Measurements from ENCODE around the gene ZNF22.

DNA sequence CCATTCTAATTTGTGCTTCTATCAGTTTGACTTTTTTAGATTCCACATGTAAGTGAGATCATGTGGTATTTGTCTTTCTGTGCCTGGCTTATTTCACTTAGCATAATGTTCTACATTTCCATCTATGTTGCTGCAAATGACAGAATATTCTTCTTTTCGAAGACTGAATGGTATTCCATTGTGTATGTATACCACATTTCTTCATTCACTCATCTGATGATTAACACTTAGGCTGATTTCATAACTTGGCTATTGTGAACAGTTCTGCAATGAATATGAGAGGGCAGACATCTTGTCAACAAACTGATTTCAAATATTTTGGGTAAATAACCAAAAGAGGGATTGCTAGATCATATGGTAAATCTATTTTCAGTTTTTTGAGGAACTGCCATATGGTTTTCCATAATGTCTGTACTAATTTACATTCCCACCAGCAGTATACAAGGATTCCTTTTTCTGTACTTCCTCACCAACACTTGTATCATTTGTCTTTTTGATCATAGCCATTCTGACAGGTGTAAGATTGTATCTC, 52.9 kb downstream of the ZNF22 start:
- no peak for TF ChIP-seq EZH2 (IDR thresholded peaks at IDR 0.05; ENCODE audit: borderline replicate concordance, low read depth, low read length, poor library complexity, severe bottlenecking)
- TF ChIP-seq, protein P1, sequence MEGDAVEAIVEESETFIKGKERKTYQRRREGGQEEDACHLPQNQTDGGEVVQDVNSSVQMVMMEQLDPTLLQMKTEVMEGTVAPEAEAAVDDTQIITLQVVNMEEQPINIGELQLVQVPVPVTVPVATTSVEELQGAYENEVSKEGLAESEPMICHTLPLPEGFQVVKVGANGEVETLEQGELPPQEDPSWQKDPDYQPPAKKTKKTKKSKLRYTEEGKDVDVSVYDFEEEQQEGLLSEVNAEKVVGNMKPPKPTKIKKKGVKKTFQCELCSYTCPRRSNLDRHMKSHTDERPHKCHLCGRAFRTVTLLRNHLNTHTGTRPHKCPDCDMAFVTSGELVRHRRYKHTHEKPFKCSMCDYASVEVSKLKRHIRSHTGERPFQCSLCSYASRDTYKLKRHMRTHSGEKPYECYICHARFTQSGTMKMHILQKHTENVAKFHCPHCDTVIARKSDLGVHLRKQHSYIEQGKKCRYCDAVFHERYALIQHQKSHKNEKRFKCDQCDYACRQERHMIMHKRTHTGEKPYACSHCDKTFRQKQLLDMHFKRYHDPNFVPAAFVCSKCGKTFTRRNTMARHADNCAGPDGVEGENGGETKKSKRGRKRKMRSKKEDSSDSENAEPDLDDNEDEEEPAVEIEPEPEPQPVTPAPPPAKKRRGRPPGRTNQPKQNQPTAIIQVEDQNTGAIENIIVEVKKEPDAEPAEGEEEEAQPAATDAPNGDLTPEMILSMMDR (conservative IDR thresholded peaks at IDR 0.05; ENCODE audit: low read depth, low read length), result no peak

Measured in A673 (cell line).